K562 (cell line): ENCODE results near the gene SLC43A2. TPM values are rescaled to one million over a fixed set of nuclear protein-coding genes. Genes with fewer than 3 reads are reported as not detected.
A peak's percentile ranks its signal among the peaks of the same experiment; 100 is the strongest.

Experiments used
- ATF3 ChIP-seq, 2 experiments: fragments of 450-650 bp in 1 of 2; sonication (generic) in 1 of 2; formaldehyde crosslinking in 1 of 2; IDR thresholded peaks in 1 of 2; conservative IDR thresholded peaks in 1 of 2; 2 replicates each; pipeline versions ENCODE4 v1.6.1 to v1.8.1; 2016 to 2023; ENCODE audit warnings: mild to moderate bottlenecking in 2 of 2, moderate library complexity in 2 of 2, inconsistent platforms in 1 of 2, missing genetic modification reagents in 1 of 2
- FOS ChIP-seq: IDR thresholded peaks from 3 replicates; pipeline ENCODE4 v1.6.1; 2011; ENCODE audit not compliant: insufficient read length; ENCODE audit errors: extremely low read depth
- GTF3C2 ChIP-seq: IDR thresholded peaks from 3 replicates; pipeline ENCODE4 v1.6.1; 2011; ENCODE audit warnings: borderline replicate concordance, mild to moderate bottlenecking, moderate library complexity; ENCODE audit not compliant: insufficient read length; ENCODE audit errors: extremely low read depth
- HDAC1 ChIP-seq, 2 experiments: fragments of 450-650 bp; IDR thresholded peaks; 2 replicates each; pipeline ENCODE4 v1.6.1; 2016 to 2017; ENCODE audit warnings: inconsistent platforms in 1 of 2, mild to moderate bottlenecking in 1 of 2, moderate library complexity in 1 of 2
- MAFG ChIP-seq: fragments of 450-650 bp; conservative IDR thresholded peaks from 2 replicates; pipeline ENCODE4 v1.6.1; 2016; ENCODE audit warnings: missing genetic modification characterization, missing compliant biosample characterization
- MAFK ChIP-seq: IDR thresholded peaks from 2 replicates; pipeline ENCODE4 v1.6.1; 2011; ENCODE audit warnings: low read length, improper control_type of control experiment
- MCM7 ChIP-seq, 2 experiments: fragments of 450-650 bp; IDR thresholded peaks; 2 replicates each; pipeline ENCODE4 v1.6.1; 2016 to 2018
- MYNN ChIP-seq, 2 experiments: sonication (generic); formaldehyde crosslinking in 1 of 2; IDR thresholded peaks; 2 replicates each; pipeline versions ENCODE4 v1.5.0 to v1.6.1; 2016 to 2020; ENCODE audit warnings: antibody characterized with exemption in 1 of 2, missing genetic modification reagents in 1 of 2
- PHF20 ChIP-seq: fragments of 450-650 bp; IDR thresholded peaks from 2 replicates; pipeline ENCODE4 v1.6.1; 2018; ENCODE audit not compliant: partially characterized antibody
- RBM14 ChIP-seq: fragments of 200-400 bp; formaldehyde crosslinking; IDR thresholded peaks from 2 replicates; pipeline ENCODE4 v1.6.1; 2018; ENCODE audit warnings: low read depth, mild to moderate bottlenecking, low read length, moderate library complexity, borderline replicate concordance; ENCODE audit not compliant: insufficient read depth
- SIN3A ChIP-seq, 2 experiments: fragments of 150-350 bp in 1 of 2; IDR thresholded peaks; 2 replicates each; pipeline ENCODE4 v1.6.1; 2011 to 2016; ENCODE audit warnings: borderline replicate concordance in 2 of 2, low read depth in 2 of 2, low read length in 2 of 2, mild to moderate bottlenecking in 2 of 2, moderate library complexity in 2 of 2; ENCODE audit not compliant: control insufficient read depth in 1 of 2
- SMARCA4 ChIP-seq: fragments of 450-650 bp; IDR thresholded peaks from 2 replicates; pipeline ENCODE4 v1.6.1; 2016
- SMARCE1 ChIP-seq: fragments of 450-650 bp; IDR thresholded peaks from 2 replicates; pipeline ENCODE4 v1.7.1; 2016; ENCODE audit warnings: mild to moderate bottlenecking
- SPI1 ChIP-seq: IDR thresholded peaks from 2 replicates; pipeline ENCODE4 v1.6.1; 2011; ENCODE audit warnings: low read depth, low read length, control low read depth, borderline replicate concordance
- TFAP4 ChIP-seq: sonication (generic); formaldehyde crosslinking; IDR thresholded peaks from 2 replicates; pipeline ENCODE4 v1.8.0; 2022; ENCODE audit warnings: missing genetic modification reagents, mild to moderate bottlenecking, moderate library complexity, borderline replicate concordance
- ZNF311 ChIP-seq: fragments of 250-450 bp; sonication (Bioruptor Pico); IDR thresholded peaks from 2 replicates; pipeline ENCODE4 v1.4.0; 2020; ENCODE audit warnings: mild to moderate bottlenecking, moderate library complexity
- ZNF395 ChIP-seq: fragments of 200-800 bp; sonication (Bioruptor generic); IDR thresholded peaks from 2 replicates; pipeline ENCODE4 v1.6.1; 2017; ENCODE audit warnings: missing genetic modification characterization, missing compliant biosample characterization
- ZNF639 ChIP-seq, 2 experiments: fragments of 200-800 bp in 1 of 2; sonication (Bioruptor generic) in 1 of 2; sonication (generic) in 1 of 2; formaldehyde crosslinking in 1 of 2; IDR thresholded peaks in 1 of 2; conservative IDR thresholded peaks in 1 of 2; 2 replicates each; pipeline versions ENCODE4 v1.5.0 to v1.6.1; 2016 to 2020; ENCODE audit warnings: missing compliant biosample characterization in 1 of 2, missing genetic modification characterization in 1 of 2, missing genetic modification reagents in 1 of 2
- polyA plus RNA-seq, 8 experiments: library from polyadenylated mRNA; depleted of rRNA in 4 of 8; stranded (reverse) in 5 of 8; unstranded in 3 of 8; fragments of >200 nt; fragmentation: Nextera tagmentation in 2 of 8; fragmentation: Illumina TruSeq in 1 of 8; extraction: Ambion mirVana in 2 of 8; extraction: Trizol in 1 of 8; gene quantifications; 2 replicates each; pipeline versions ENCODE4 v1.2.1 to v1.2.3, GENCODE V29; 2011 to 2014; ENCODE audit warnings: inconsistent platforms in 1 of 8, missing spikeins in 1 of 8
- total RNA-seq, 7 experiments: library from RNA; depleted of rRNA in 6 of 7; stranded (reverse); fragments of >200 nt in 6 of 7; fragmentation: Illumina TruSeq in 2 of 7; extraction: Trizol in 2 of 7; gene quantifications; 2 replicates each; pipeline versions ENCODE4 v1.2.1 to v1.2.3, GENCODE V29; 2011 to 2021; ENCODE audit warnings: low replicate concordance in 1 of 7

SLC43A2 gene
- total and polyA plus RNA-seq, 9 of the 15 experiments (the other 6 are each of a cell fraction or from before 2014, with no cell fraction given), result 0.03 to 10.2 (median 3.6) TPM

GRCh38 chr17:1590029-1590746 lies 38.4 kb downstream of the SLC43A2 start (continued):
- TF ChIP-seq ZNF639 (CRISPR knock-in tag; conservative IDR thresholded peaks at IDR 0.05 in 1 of 2, IDR thresholded peaks at IDR 0.05 in 1 of 2) (0 out of 4 replicates have a peak, but pooled peaks of 1 of the 2 experiments have one; percentile 38), SPI1 (peak; percentile 21; the same call in 1 of the 2 replicates), ZNF395 (CRISPR knock-in tag) (0 out of 2 replicates have a peak, but pooled peaks have one; percentile 36), RBM14 (no peak), MAFG (tag) (peak; percentile 80), MCM7 (IDR thresholded peaks at IDR 0.05) (no peak), ZNF311 (CRISPR knock-in tag) (no peak), MYNN (IDR thresholded peaks at IDR 0.05) (0 out of 2 replicates have a peak, but pooled peaks have one; percentile 27), MYNN (CRISPR knock-in tag; IDR thresholded peaks at IDR 0.05) (no peak), SIN3A (IDR thresholded peaks at IDR 0.05; ENCODE audit: borderline replicate concordance in 2 of 2, control insufficient read depth in 1 of 2, low read depth in 2 of 2, low read length in 2 of 2) (peak; percentile 54 to 77; a peak in 2 of 4 replicates), FOS (peak; percentile 46), HDAC1 (IDR thresholded peaks at IDR 0.05) (peak in 1 of 2 experiments; percentile 75; a peak in 2 of 4 replicates), TFAP4 (CRISPR knock-in tag) (peak; percentile 96), SMARCE1 (peak; percentile 84), SMARCA4 (peak; percentile 85), GTF3C2 (no peak), ATF3 (IDR thresholded peaks at IDR 0.05) (peak; percentile 83), ATF3 (CRISPR knock-in tag; conservative IDR thresholded peaks at IDR 0.05) (no peak; the same call in 1 of the 2 replicates), MAFK (peak; percentile 69), PHF20 (no peak)
